OCI-LY7 (cell line): ENCODE data around the gene SLC10A3.

Experiments used
- EZH2phosphoT487 ChIP-seq: fragments of 200-600 bp; sonication (generic); IDR thresholded peaks from 2 replicates; pipeline ENCODE4 v1.6.1; 2018; ENCODE audit warnings: low read depth, borderline replicate concordance, mild to moderate bottlenecking, mixed run types, antibody characterized with exemption, low read length, moderate library complexity, mixed read lengths
- TF ChIP-seq, protein P1 (sequence below): fragments of 200-600 bp; sonication (generic); conservative IDR thresholded peaks from 2 replicates; pipeline ENCODE4 v1.5.1; 2014; ENCODE audit warnings: mild to moderate bottlenecking, antibody characterized with exemption, low read length, moderate library complexity, mixed read lengths

DNA sequence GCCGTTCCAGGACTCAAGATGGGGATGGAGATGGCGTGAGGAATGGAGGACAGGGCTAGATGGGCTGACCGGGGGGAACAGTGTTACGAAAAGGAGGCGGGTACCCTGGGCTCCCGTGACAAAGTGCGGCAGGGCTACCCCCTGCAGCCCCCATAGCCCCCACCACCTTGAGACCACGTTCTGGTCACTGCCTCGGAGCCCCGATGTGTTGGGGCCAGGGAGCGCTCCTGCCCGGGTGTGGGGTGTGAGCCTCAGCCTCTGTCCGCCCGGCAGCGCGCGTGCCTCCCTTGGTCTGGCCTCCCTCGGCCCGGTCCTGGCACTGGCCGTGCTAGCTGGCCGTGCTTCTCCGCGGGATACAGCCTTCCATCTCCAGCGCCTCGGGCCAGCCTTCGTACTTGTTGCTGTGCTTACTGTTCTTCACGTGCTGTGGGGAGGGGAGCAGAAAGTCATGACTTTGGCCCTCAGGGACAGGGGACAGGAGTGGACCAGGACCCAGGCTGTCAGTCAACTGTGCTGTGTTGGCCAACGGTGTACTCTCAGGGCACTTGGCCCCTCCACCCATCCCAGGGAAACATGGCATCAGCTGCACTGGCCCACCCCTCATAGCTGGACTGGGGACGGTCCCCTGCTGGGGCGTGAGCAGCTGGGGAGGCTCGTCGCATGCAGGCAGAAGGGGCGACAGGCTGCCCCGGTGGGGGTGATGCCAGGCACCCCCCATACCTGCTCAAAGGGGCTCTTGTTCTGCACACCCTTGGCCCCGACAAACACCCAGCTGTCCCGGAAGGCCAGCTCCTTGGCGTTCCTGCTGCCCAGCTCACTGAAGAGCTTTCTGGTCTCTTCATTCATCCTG lies 16.3 kb upstream of the SLC10A3 start:
- TF ChIP-seq, protein P1, sequence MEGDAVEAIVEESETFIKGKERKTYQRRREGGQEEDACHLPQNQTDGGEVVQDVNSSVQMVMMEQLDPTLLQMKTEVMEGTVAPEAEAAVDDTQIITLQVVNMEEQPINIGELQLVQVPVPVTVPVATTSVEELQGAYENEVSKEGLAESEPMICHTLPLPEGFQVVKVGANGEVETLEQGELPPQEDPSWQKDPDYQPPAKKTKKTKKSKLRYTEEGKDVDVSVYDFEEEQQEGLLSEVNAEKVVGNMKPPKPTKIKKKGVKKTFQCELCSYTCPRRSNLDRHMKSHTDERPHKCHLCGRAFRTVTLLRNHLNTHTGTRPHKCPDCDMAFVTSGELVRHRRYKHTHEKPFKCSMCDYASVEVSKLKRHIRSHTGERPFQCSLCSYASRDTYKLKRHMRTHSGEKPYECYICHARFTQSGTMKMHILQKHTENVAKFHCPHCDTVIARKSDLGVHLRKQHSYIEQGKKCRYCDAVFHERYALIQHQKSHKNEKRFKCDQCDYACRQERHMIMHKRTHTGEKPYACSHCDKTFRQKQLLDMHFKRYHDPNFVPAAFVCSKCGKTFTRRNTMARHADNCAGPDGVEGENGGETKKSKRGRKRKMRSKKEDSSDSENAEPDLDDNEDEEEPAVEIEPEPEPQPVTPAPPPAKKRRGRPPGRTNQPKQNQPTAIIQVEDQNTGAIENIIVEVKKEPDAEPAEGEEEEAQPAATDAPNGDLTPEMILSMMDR: no peak
- TF ChIP-seq EZH2phosphoT487: no peak
